K562 (cell line): ENCODE data around the gene TMEM187. TPM values are rescaled to one million over a fixed set of nuclear protein-coding genes. Genes with fewer than 3 reads are reported as not detected.

ENCODE experiments used
- ATF3 ChIP-seq, 2 experiments: fragments of 450-650 bp in 1 of 2; sonication (generic) in 1 of 2; formaldehyde crosslinking in 1 of 2; IDR thresholded peaks in 1 of 2; conservative IDR thresholded peaks in 1 of 2; 2 replicates each; pipeline versions ENCODE4 v1.6.1 to v1.8.1; 2016 to 2023; ENCODE audit warnings: mild to moderate bottlenecking in 2 of 2, moderate library complexity in 2 of 2, inconsistent platforms in 1 of 2, missing genetic modification reagents in 1 of 2
- MTA2 ChIP-seq: fragments of 450-650 bp; IDR thresholded peaks from 2 replicates; pipeline ENCODE4 v1.6.1; 2016; ENCODE audit warnings: low read depth
- RERE ChIP-seq: sonication (generic); formaldehyde crosslinking; IDR thresholded peaks from 2 replicates; pipeline ENCODE4 v1.8.0; 2023; ENCODE audit warnings: missing genetic modification reagents, mild to moderate bottlenecking, borderline replicate concordance
- RHOXF2B ChIP-seq: fragments of 250-450 bp; sonication (Bioruptor Pico); conservative IDR thresholded peaks from 2 replicates; pipeline ENCODE4 v1.5.1; 2021
- polyA plus RNA-seq, 8 experiments: library from polyadenylated mRNA; depleted of rRNA in 4 of 8; stranded (reverse) in 5 of 8; unstranded in 3 of 8; fragments of >200 nt; fragmentation: Nextera tagmentation in 2 of 8; fragmentation: Illumina TruSeq in 1 of 8; extraction: Ambion mirVana in 2 of 8; extraction: Trizol in 1 of 8; gene quantifications; 2 replicates each; pipeline versions ENCODE4 v1.2.1 to v1.2.3, GENCODE V29; 2011 to 2014; ENCODE audit warnings: inconsistent platforms in 1 of 8, missing spikeins in 1 of 8
- total RNA-seq, 7 experiments: library from RNA; depleted of rRNA in 6 of 7; stranded (reverse); fragments of >200 nt in 6 of 7; fragmentation: Illumina TruSeq in 2 of 7; extraction: Trizol in 2 of 7; gene quantifications; 2 replicates each; pipeline versions ENCODE4 v1.2.1 to v1.2.3, GENCODE V29; 2011 to 2021; ENCODE audit warnings: low replicate concordance in 1 of 7

TMEM187 gene
- total and polyA plus RNA-seq, 9 of the 15 experiments (the other 6 are each of a cell fraction or from before 2014, with no cell fraction given): 0.13 to 6.4 (median 1.6) TPM

- TF ChIP-seq RERE: no peak
- no peak for TF ChIP-seq MTA2
- TF ChIP-seq RHOXF2B (CRISPR knock-in tag): no peak
- TF ChIP-seq ATF3 (IDR thresholded peaks at IDR 0.05): no peak
- TF ChIP-seq ATF3 (CRISPR knock-in tag; conservative IDR thresholded peaks at IDR 0.05): no peak
Measured at GRCh38 chrX:153981231-153981630, 8.7 kb downstream of the TMEM187 start (continued).
